Body of pancreas (tissue), 4 donors: ENCODE measurements around the gene SEC24D.

Experiments
- POLR2A ChIP-seq, 3 donors: fragments of 450-650 bp; IDR thresholded peaks; one replicate each; pipeline ENCODE4 v1.6.1; 2016; ENCODE audit warnings: antibody characterized with exemption in 3 of 3, mild to moderate bottlenecking in 2 of 3
- TF ChIP-seq, protein P1 (sequence below), 7 experiments: fragments of 450-650 bp in 4 of 7; fragments of 200-600 bp in 3 of 7; sonication (generic) in 3 of 7; IDR thresholded peaks; one replicate each; pipeline ENCODE4 v1.5.1; 2016 to 2019; ENCODE audit warnings: antibody characterized with exemption in 7 of 7

DNA sequence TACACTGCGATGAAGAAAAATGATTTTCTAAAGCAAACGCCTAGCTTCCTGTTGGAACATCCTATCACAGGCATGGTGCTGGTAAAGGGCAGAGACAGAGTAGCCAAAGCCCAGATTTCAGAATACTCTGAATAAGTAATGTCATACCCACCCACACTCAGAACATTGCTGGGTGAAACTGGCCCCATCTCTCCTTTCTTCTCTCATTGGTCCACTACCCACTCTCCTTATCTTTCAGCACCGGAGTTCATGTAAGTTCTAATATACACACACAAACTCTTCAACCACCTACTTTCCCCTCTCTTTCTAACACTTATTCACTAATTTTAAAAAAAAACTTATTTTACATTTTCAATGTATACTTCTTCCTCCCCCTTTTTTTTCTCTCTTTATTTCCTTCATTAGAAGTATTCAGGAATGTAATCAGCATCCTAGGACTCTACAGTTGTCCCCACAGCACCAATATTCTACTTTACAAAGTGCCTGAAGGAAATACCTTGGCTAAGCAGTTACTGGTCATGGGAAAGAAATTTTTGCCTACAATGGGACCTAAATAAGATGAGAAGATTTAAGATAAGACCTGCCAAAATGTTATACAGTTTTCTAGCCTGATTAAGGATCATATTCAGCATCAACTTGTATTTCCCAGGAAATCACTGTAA lies 63.0 kb downstream of the SEC24D start:
- TF ChIP-seq, protein P1, sequence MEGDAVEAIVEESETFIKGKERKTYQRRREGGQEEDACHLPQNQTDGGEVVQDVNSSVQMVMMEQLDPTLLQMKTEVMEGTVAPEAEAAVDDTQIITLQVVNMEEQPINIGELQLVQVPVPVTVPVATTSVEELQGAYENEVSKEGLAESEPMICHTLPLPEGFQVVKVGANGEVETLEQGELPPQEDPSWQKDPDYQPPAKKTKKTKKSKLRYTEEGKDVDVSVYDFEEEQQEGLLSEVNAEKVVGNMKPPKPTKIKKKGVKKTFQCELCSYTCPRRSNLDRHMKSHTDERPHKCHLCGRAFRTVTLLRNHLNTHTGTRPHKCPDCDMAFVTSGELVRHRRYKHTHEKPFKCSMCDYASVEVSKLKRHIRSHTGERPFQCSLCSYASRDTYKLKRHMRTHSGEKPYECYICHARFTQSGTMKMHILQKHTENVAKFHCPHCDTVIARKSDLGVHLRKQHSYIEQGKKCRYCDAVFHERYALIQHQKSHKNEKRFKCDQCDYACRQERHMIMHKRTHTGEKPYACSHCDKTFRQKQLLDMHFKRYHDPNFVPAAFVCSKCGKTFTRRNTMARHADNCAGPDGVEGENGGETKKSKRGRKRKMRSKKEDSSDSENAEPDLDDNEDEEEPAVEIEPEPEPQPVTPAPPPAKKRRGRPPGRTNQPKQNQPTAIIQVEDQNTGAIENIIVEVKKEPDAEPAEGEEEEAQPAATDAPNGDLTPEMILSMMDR (IDR thresholded peaks at IDR 0.05): no peak
- TF ChIP-seq POLR2A (IDR thresholded peaks at IDR 0.05): no peak
